ENCODE measurements around the gene CHKB. TPM values are rescaled to one million over a fixed set of nuclear protein-coding genes. Genes with fewer than 3 reads are reported as not detected.

CHKB gene
- total RNA-seq, 2 experiments from 2014 or later, result 63.3 to 65.8 TPM

- CTCF ChIA-PET, result interaction anchor here (0.9 to 5.3 kb wide), 6 partner anchors 9 to 74 kb away, joined by 3 to 38 read pairs (median 6); partner anchors contain the start of genes SCO2 and SYCE3
- POLR2A ChIA-PET, result interaction anchor here (1.5 to 2.4 kb wide), 4 partner anchors 15 to 36 kb away, joined by 7 to 16 read pairs (median 11); partner anchors contain the start of genes CHKB and SCO2
Observed at GRCh38 chr22:50546326-50547262, 36.1 kb downstream of the CHKB start.

DNA sequence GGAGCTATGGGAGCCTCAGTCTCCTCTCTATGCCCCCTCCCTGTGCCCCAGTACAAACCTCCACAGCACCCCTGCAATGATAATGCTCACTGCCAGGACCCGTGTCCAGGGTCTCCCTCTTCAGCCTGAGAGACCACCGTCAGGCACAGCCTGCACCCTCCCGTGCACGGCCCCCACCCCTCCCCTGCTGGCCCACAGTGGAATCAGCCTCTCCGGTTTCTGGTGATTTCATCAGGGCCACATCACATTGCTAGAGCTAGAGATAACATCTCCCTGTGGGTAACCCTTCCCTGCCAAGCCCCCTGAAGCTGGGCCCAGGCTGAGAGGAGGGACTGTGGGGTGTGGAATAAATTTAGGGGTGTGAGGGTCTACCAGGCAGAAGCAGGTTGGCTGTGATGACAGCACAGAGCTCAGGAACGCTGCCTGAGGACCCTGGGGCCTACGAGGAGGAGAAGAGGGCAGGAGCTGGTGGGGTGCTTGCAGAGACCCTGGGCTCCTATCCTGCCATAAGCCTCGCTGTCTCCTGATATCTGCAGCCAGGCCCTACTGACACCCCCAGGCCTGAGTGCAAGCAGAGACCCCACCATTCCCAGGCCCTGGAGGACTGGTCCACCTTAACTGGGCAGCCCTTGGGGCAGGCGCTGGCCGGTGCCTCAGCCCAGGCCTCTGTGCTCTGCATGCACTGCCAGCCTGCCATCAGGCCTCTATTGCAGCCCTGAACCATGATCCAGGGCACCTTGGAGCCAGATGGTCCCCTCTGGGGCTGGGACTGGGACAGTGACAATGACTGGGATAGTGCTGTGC, 36.9 kb downstream of the CHKB start, which contains the start of gene KLHDC7B:
Gene KLHDC7B, plus strand, starts transcription at position 378 of the 804 bp plus-strand sequence. Its CDS starts 345 bp downstream, at position 723.
- CTCF ChIA-PET, result interaction anchor here (0.6 to 2.9 kb wide), 6 partner anchors 10 to 83 kb away, joined by 3 to 14 read pairs (median 4); partner anchors contain the start of genes SCO2 and SYCE3
- POLR2A ChIA-PET, result interaction anchor here (0.7 to 1.8 kb wide), 4 partner anchors 14 to 20 kb away, joined by 3 to 12 read pairs (median 10); partner anchors contain the start of genes SCO2 and SYCE3

GRCh38 chr22:50544746-50545253, 37.8 kb downstream of the CHKB start:
- CTCF ChIA-PET, result interaction anchor here (0.9 to 2.9 kb wide), 5 partner anchors 16 to 84 kb away, joined by 3 to 14 read pairs (median 4); partner anchors contain the start of genes SCO2 and SYCE3
- POLR2A ChIA-PET, result interaction anchor here (1.0 to 1.8 kb wide), 3 partner anchors 13 to 19 kb away, joined by 4 to 10 read pairs (median 10); partner anchors contain the start of genes SCO2 and SYCE3

GRCh38 chr22:50544078-50544745, 38.4 kb downstream of the CHKB start:
- POLR2A ChIA-PET, result interaction anchor here (1.0 to 1.8 kb wide), 3 partner anchors 13 to 19 kb away, joined by 4 to 10 read pairs (median 10); partner anchors contain the start of genes SCO2 and SYCE3
- CTCF ChIA-PET, result interaction anchor here (0.9 to 2.9 kb wide), 4 partner anchors 16 to 76 kb away, joined by 4 to 14 read pairs (median 7); partner anchors contain the start of genes SCO2 and SYCE3

- POLR2A ChIA-PET, result interaction anchor here (0.5 to 5.7 kb wide), 2 partner anchors 14 to 78 kb away, joined by 3 to 93 read pairs; partner anchors contain the start of genes SCO2 and TYMP
- CTCF ChIA-PET, result interaction anchor here (0.9 to 1.5 kb wide), 3 partner anchors 17 to 79 kb away, joined by 3 to 7 read pairs (median 4); partner anchors contain the start of genes SCO2 and SYCE3
Observed at GRCh38 chr22:50542416-50542927, 40.2 kb downstream of the CHKB start.

DNA sequence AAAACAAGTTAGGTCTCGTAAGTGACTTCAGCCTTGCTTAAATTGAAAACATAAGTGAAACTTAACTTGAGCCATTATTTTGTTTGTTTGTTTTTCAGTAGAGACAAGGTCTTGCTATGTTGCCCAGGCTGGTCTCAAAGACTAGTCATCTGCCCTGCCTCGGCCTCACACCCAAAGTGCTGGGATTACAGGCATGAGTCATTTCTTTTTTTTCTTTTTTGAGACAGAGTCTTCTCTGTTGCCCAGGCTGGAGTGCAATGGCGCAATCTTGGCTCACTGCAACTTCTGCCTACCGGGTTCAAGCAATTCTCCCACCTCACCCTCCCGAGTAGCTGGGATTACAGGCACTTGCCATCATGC, 41.0 kb downstream of the CHKB start:
- CTCF ChIA-PET, result interaction anchor here (0.9 to 1.7 kb wide), 4 partner anchors 9 to 79 kb away, joined by 3 to 6 read pairs (median 4); partner anchors contain the start of gene SCO2
- POLR2A ChIA-PET, result interaction anchor here (5.7 kb wide), 1 partner anchor 13 kb away, joined by 93 read pairs; the partner anchor contains the start of genes SCO2 and TYMP

- CTCF ChIA-PET, result interaction anchor here (1.0 to 3.4 kb wide), 6 partner anchors 10 to 81 kb away, joined by 3 to 14 read pairs (median 6); partner anchors contain the start of gene SYCE3
- POLR2A ChIA-PET, result interaction anchor here (0.6 to 5.7 kb wide), 6 partner anchors 8 to 88 kb away, joined by 3 to 93 read pairs (median 12); partner anchors contain the start of genes ARSA, SCO2 and TYMP
Observed at GRCh38 chr22:50540381-50540780, 42.3 kb downstream of the CHKB start.

DNA sequence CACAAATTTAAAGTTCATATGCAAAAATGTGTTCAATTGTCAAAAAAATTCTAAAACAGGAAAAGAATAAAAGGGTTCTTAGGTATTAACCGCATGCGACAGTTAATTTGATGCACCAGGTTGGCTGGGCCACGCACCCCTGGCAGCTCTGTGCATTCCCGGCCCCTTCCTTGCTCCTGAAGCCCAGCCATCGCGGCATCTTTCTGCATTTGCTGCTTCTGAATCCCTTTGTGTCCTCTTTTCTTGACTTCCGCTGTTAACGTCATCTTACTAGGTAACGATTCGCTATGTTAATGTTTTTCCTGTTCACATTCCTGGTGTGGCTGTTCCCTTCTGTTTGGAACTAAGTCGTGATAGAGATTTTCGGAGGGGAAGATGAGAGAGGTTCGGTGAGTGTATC, 44.9 kb downstream of the CHKB start:
- CTCF ChIA-PET, result interaction anchor here (2.8 to 3.4 kb wide), 4 partner anchors 10 to 83 kb away, joined by 12 to 27 read pairs (median 18); partner anchors contain the start of genes SCO2 and SYCE3
- POLR2A ChIA-PET, result interaction anchor here (0.6 to 5.7 kb wide), 3 partner anchors 9 to 86 kb away, joined by 3 to 93 read pairs (median 32); partner anchors contain the start of genes SCO2 and TYMP

GRCh38 chr22:50536226-50536625, 46.4 kb downstream of the CHKB start:
- CTCF ChIA-PET, result interaction anchor here (0.7 to 2.2 kb wide), 4 partner anchors 11 to 194 kb away, joined by 3 to 7 read pairs (median 4); partner anchors contain the start of gene SCO2
- POLR2A ChIA-PET, result no interaction called here

GRCh38 chr22:50535113-50535512, 47.5 kb downstream of the CHKB start:
- POLR2A ChIA-PET, result interaction anchor here (0.6 kb wide), 1 partner anchor 86 kb away, joined by 3 read pairs; no protein-coding TSS in a partner anchor
- CTCF ChIA-PET, result interaction anchor here (1.8 to 2.2 kb wide), 2 partner anchors 9 to 86 kb away, joined by 5 to 7 read pairs; partner anchors contain the start of gene SCO2

GRCh38 chr22:50533856-50534711, 48.6 kb downstream of the CHKB start:
- POLR2A ChIA-PET, result interaction anchor here (0.6 kb wide), 1 partner anchor 87 kb away, joined by 3 read pairs; no protein-coding TSS in a partner anchor

DNA sequence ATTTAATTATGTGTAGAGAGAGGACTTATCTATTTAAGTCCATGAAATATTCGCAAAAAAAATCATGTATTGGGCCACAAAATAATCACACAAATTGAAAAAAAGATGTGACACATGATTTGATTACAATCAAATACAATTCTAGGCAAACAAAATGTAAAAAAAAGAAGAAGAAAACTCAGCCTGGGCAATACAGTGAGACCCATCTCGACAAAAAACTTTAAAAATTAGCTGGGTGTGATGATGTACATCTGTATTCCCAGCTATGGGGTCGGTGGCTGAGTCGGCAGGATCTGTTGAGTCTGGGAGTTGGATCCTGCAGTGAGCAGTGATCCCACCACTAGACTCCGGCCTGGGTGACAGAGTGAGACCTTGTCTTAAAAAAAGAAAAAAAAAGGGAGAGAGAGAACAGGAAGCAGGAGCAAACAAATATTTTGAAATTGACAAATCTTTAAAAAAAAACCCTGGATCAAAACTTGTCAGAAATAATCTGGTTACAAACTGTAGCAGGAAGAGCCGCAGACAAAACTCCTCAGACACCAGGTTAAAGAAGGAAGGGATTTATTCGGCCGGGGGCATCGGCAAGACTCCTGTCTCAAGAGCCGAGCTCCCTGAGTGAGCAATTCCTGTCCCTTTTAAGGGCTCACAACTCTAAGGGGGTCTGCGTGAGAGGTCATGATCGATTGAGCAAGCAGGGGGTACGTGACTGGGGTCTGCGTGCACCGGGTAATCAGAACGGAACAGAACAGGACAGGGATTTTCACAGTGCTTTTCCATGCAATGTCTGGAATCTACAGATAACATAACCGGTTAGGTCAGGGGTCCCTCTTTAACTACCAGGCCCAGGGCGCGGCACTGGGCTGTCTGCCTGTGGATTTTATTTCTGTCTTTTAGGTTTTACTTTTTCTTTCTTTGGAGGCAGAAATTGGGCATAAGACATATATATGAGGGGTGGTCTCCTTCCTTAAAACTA, 49.5 kb downstream of the CHKB start:
- POLR2A ChIA-PET, result interaction anchor here (2.5 to 2.6 kb wide), 2 partner anchors 12 to 15 kb away, joined by 10 to 16 read pairs; partner anchors contain the start of gene KLHDC7B
- CTCF ChIA-PET, result interaction anchor here (1.1 kb wide), 1 partner anchor 88 kb away, joined by 7 read pairs; no protein-coding TSS in a partner anchor

More at GRCh38 chr22:50533856-50534711, 48.6 kb downstream of the CHKB start:
- CTCF ChIA-PET, result interaction anchor here (2.2 kb wide), 1 partner anchor 8 kb away, joined by 7 read pairs; the partner anchor contains the start of gene SCO2

- ChIA-PET CTCF (interaction anchor here (0.6 to 1.7 kb wide), 3 partner anchors 31 to 249 kb away, joined by 3 to 7 read pairs (median 7); partner anchors contain the start of gene SYCE3), POLR2A (interaction anchor here (0.6 to 7.7 kb wide), 6 partner anchors 8 to 50 kb away, joined by 3 to 93 read pairs (median 7); partner anchors contain the start of genes KLHDC7B, LMF2, NCAPH2 and SYCE3)
Observed at GRCh38 chr22:50531962-50532674, 50.5 kb downstream of the CHKB start.

All from activated CD8-positive, alpha-beta memory T cell treated with anti-CD3 and anti-CD28 coated beads for 36 hours (primary cell).